ENCODE results near the gene MORF4L2.

DNA sequence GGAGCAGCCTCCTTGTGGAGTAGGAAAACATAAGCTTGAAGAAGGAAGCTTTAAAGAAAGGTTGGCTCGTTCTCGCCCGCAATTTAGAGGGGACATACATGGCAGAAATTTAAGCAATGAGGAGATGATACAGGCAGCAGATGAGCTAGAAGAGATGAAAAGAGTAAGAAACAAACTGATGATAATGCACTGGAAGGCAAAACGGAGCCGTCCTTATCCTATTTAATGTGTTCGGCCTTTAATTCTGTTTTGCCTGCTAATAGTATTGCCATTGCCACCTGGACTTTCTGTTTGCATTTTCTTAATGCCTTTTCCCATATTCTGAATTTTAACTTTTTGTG, 56.4 kb downstream of the MORF4L2 start:
- no peak for TF ChIP-seq POLR2A (IDR thresholded peaks at IDR 0.05; ENCODE audit: low read depth, low read length)
- no peak for TF ChIP-seq TAF1 (IDR thresholded peaks at IDR 0.05; ENCODE audit: borderline replicate concordance, low read depth, low read length)
